NCI-H226 (cell line): ENCODE results near the gene SIRT7.

Experiments
- DNase-seq: peaks from one replicate; pipeline ENCODE4 v3.0.0-alpha.2; 2015

Gene SIRT7

DNA sequence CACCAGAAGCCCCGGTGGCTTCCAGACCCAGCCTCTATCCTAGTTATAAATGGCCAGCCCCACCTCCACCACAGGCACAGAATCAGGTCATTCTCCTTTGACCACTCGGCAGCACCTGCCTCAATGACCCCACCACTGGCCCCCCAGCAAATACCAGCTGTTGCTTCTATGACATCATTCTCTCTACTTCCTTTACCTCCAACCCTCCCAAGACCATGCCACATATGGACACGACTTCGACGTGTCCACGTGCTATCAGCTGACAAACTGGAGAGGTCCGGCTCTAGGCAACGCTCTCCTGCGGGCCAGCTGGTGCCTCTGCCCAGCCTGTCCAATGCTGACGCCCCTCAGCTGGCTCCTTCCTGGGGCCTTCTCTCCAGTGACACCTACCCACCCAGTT is 32.5 kb downstream of the SIRT7 start:
- DNase-seq: no peak

DNA sequence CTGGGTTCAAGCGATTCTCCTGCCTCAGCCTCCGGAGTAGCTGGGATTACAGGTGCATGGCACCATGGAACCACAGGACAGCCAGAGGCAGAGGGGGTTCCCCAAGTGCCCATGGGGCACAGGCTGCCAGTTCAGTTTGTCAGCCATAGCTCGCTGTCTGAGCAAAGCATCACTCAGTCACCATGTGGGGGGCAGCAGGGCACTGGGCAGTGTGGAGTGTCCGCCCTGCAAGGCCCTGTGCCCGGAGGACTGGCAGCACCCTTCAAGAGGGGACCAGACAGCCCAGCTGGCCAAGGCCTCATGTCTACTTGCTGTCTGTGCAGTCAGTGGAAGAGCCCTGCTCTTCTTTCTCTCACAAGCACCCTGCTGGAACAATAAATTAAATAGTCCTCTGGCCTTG is 33.0 kb downstream of the SIRT7 start:
- no peak for DNase-seq

DNA sequence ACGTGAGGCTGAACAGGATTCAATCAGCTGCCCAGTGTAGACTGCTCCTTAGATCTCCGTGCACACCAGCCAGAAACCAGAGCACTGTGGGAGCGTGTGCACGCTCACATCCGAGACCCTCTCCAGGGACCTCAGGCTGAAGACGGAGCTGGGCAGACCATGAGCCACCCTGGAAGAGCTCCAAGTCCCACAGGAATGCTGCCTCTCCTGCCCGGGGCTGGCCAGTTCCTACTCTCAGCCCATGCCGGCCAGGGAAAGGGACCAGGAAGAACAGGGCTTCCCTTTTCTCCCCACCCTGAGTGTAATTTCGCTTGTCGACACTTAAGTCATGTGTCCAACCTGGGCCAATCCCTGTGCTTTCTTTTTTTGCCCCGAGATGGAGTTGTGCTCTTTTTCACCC is 33.5 kb downstream of the SIRT7 start:
- DNase-seq: no peak

GRCh38 chr17:81879121-81879520 is 38.9 kb downstream of the SIRT7 start:
- no peak for DNase-seq

DNA sequence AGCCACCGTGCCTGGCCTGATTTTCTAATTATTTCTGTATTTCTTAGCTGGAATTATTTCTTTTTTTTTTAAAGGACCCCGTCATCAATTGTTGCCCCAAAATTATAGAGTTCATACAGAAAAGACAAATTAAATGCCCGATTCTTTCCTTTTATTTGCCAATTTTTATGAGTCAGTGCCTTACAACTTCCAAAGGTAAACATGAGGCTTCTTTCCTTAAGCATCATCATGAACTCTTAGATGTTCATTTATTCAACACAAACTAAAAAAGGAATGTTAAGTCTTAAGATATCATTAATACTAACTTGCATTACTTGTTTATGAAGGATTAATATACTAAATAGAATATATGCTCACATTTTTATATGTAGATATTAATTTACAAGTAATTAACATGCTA is 39.7 kb downstream of the SIRT7 start:
- no peak for DNase-seq

DNA sequence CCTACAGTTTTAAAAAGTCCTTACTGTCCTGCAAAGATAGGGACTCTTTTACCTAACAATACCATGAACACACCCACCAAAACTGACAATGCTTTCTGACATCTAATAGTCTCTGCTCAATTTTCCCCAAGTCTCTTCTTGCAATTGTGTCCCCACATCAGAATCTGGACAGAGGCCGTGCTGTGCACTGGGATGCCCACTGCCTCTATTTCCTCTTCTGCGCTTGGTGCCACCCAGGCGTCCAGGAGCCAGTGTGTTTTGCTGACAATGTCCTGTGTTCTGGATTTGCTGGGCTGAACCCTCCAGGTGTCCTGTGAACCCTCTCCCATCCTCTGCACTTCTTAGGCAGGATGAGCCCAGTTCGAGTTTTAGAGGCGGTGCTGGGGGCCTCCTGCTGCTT is 40.4 kb downstream of the SIRT7 start:
- no peak for DNase-seq

DNA sequence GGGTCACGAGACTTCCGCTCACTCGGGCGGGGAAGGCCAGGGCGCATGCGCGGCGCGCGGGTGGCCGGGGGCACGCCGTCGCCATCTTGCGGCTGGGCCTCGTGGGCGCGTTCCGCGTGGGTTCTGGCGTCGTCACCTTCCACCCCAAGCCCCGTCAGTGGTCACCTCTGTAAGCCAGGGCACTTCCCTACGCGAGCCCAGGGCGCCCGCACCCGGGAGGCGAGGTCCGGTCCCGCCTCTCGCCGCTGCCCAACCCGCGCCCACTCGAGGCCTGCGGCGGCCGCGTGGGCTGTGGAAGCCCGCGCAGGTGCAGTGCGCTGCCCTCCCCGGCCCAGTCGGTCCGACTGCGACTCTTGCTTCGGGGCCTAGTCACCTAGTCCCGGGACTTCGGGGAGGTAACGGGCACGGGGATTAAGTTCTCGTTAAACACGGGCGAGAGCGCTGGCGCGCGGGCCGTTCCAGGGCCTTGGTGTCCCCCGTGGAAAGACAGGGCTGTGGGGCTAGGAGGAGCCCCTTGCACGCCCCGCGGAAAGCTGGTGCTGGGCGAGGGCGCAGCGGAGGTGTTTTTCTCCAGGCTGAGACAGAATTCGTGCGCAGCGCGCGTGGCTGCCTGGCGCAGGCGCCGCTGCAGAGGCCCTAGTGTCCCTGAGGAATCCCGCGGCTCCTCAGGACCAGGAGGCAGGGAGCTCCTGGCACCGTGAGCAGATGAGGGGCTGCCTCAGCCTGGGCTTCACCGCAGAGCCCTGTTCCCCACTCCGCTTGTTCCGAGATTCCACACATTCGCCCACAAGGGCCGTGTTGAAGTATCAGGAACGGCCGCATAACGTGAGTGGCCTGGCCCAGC is 46.4 kb downstream of the SIRT7 start:
- DNase-seq: peak; percentile 9

DNA sequence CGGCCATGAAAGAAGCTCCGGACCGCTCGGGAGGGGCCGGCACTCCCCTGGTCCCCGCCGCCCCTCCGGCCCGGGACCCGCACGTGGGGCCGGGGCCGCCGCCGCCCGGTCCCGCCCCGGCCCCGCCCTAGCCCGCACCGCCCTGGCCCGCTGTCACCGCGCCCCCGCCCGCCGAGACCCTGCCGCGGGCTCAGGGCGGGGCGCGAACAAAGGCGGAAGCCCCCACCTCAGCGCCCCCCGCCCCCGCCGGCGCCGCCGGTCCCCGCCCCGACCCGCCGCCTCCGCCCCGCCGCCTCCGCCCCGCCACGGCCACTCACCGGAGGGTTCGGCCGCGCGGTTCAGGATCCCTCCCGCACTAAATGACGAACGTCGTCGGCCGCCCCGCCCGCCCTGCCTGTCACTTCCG is 47.0 kb downstream of the SIRT7 start, which contains the start of gene ARHGDIA:
ARHGDIA (minus strand) TSS at position 357 of the 406 bp plus-strand sequence. CDS start 1,407 bp downstream, outside the sequence.
- DNase-seq: peak; percentile 76

GRCh38 chr17:81870131-81870980 is 47.6 kb downstream of the SIRT7 start:
- peak; percentile 24 for DNase-seq

GRCh38 chr17:81869221-81870130 is 48.5 kb downstream of the SIRT7 start:
- no peak for DNase-seq

GRCh38 chr17:81868674-81869220 is 49.2 kb downstream of the SIRT7 start:
- DNase-seq: peak; percentile 88

GRCh38 chr17:81867991-81868673 is 49.8 kb downstream of the SIRT7 start:
- DNase-seq: no peak

DNA sequence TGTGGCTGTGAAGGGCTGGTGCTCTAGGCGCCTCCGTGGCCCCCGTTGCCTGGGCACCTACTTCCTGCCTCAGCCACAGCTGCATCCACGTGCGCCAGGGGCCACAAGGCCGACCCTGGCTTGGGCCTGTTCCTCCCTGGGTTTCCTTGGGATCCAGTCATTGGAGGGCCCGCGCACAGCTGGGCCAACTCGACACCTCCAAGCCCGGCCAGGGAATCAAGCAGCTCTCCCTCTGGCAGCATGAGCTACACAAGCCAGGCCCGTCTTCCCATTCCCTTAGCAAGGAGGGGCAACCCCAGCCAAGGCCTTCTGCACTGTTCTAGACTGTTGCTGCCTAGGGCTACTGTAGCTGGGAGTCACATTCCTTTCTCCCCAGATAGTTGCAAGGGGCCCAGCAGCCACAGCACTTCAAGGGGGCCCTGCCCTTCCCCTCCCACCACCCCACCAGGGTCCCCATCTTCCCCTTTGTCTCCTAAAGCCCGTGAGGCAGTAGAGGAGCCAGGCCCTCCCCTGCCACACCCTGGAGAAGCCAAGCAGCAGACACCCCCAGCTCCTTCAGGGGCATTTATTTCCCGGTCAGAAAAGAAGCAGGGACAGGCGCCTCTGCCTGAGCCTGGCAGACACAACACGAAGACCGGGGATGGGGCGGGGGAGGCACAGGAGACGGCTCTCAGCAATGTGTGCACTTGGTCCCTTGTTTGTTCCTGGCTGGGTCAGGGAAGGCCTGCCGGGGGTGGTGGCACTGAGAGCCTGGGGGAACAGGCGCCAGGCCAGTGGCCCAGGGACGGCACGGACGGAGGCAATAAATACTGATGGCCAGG is 50.6 kb downstream of the SIRT7 start:
- DNase-seq: peak; percentile 46

DNA sequence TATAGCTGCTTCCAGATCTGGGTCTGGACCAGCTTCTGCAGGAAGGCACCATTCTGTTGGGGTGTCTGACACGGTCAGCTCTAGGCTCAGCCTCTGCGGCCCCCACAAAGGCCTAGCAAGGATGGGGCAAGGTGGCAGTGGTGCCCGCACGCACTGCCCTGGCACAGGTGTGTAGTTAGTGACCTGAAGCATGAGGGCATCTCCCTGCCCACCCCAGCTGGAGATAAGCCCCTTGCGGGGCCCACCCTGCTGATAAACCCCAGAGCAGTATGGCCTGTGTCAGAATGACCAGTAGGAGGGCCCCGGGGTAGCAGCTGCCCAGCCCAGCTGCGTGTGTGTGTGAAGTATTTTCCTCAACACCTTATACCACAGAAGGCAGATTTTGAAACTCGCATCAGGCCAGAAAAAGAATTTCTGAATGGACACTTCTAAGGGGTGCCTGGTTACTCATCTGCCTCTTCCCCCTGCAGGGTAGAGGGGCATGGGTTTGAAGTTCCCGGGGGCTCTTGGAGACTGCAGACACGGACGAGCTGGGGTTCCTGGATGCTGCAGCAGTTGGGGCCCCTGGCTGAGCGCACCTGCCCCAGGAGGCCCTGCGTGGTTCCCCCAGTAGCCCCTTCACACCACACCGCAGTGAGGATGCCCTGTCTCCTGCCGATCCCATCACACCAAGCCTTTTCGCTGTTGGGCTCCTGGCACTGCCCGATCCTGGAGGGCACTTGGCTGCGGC is 51.4 kb downstream of the SIRT7 start:
- no peak for DNase-seq

- no peak for DNase-seq
Measured at GRCh38 chr17:81865733-81866439, 52.1 kb downstream of the SIRT7 start.

DNA sequence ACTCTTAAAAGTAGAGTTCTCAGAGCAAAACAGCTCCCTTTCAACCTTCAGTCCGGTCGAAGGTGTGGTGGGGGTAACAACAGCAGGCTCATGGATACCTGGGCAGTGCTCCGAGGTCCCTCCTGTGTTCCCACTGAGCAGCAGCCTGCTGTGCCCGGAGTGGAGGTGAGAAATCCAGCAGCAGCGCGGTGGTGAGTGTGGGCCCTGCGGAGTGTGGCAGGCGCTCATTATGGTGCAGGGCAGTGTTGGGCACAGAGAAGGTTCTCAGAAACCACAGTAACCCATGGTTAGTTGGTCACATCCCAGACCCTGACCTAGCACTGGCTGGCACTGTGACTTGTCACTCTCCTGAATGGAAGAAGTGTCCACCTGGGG is 52.6 kb downstream of the SIRT7 start:
- DNase-seq: no peak

DNA sequence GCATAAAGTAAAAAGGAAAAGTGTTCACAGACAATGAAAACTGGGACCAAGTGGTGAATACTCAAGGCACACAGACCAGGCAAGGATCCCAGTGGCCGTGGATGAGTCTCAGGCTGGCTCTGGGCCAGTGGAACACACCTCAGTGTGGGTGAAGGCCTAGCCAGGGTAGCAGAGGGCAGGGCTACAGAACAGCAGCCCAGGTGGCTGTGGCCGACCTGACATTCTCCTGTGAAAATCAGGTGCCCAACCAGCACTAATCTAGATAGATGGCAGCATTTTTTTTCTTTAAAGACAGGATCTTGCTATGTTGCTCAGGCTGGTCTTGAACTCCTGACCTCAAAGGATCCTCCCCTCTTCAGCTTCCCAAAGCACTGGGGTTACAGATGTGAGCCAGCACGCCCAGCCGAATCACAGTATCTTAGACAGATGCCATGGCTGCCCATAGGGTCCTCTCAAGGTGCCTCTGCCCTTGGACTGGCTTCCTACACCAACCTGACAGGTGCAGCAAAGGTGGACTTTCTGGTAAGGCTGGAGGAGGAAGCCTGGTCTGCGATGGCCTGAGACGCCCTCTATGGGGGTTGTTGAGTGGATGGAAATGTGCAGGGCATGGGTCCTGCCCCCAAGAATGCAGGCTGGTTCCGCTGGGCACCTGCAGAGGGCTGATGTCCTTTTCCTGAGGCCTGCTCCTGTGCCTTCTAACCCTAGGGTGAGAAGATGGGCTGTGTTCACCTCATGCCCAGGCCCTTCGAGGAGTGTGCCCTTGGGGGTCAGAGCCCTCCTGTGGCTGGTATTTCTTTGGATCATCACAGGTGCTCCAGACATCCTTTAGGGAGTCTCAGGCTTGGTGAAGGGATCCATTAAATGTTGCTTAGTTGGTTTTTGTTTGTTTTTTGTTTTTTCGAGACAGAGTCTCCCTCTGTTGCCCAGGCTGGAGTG is 53.9 kb downstream of the SIRT7 start:
- no peak for DNase-seq

DNA sequence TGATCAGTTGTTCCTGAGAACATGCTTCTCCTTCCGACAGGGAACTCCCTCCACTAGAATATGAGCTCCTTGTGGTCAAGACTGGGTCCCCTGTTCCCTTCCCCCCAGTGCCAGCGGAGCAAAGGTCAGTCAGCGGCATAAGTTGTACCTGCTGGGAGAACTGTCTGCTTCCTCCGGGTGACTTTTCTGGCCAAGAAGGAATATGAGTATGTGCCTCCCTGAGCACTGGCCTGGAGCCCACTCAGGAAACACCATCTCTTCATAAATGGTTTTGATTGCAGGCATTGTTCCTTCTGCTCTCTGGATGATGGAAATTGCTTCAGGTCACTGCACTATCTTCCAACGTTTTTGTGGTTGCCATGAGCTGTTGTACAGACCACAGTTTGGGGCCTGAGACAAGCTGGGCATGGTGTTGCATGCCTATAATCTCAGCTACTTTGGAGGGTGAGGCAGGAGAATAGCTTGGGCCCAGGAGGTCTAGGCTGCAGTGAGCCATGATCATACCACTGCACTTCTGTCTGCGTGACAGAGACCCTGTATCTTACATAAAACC is 54.8 kb downstream of the SIRT7 start:
- DNase-seq: no peak
